Peyer's patch (tissue), 4 donors: ENCODE measurements around the gene ZNRF1. TPM values are rescaled to one million over a fixed set of nuclear protein-coding genes. Genes with fewer than 3 reads are reported as not detected.
"Not testable (repeated sequence)": the region's sequence is repeated elsewhere in the genome, so short reads cannot be mapped to it uniquely, and the experiment has no call there.

Source experiments
- DNase-seq, 3 donors: peaks; one replicate each; pipeline ENCODE4 v3.0.0-alpha.2; 2017 to 2019
- H3K27ac ChIP-seq, 4 donors: fragments of 200-600 bp; sonication (generic); one replicate each; pipeline ENCODE4 v1.5.1; 2016 to 2019
- H3K27me3 ChIP-seq, 2 donors: fragments of 200-600 bp; sonication (generic); one replicate each; pipeline ENCODE4 v1.5.1; 2019
- H3K36me3 ChIP-seq, 3 donors: fragments of 200-600 bp; sonication (generic); one replicate each; pipeline ENCODE4 v1.5.1; 2016 to 2019
- H3K4me1 ChIP-seq, 4 donors: fragments of 200-600 bp; sonication (generic); one replicate each; pipeline ENCODE4 v1.5.1; 2016 to 2019
- H3K4me3 ChIP-seq, 4 donors: fragments of 200-600 bp; sonication (generic); 1 replicate in 3 of 4; 2 replicates in 1 of 4; pipeline ENCODE4 v1.5.1; 2016 to 2019; ENCODE audit warnings: mild to moderate bottlenecking in 1 of 4
- H3K9me3 ChIP-seq, 4 donors: fragments of 200-600 bp; sonication (generic); one replicate each; pipeline ENCODE4 v1.5.1; 2016 to 2019; ENCODE audit warnings: mild to moderate bottlenecking in 1 of 4
- POLR2A ChIP-seq, 2 donors: fragments of 450-650 bp; IDR thresholded peaks; one replicate each; pipeline ENCODE4 v1.5.1; 2017; ENCODE audit warnings: antibody characterized with exemption in 2 of 2, mild to moderate bottlenecking in 2 of 2, moderate library complexity in 2 of 2
- total RNA-seq, 4 donors: library from RNA; depleted of rRNA; stranded (reverse); fragments of >200 nt; gene quantifications; one replicate each; pipeline ENCODE4 v1.1.0, GENCODE V29; 2016
- TF ChIP-seq, protein P1 (sequence below), 6 experiments: fragments of 450-650 bp in 4 of 6; fragments of 200-600 bp in 2 of 6; sonication (generic) in 1 of 6; IDR thresholded peaks; one replicate each; pipeline ENCODE4 v1.5.1; 2017 to 2019; ENCODE audit warnings: antibody characterized with exemption in 6 of 6, mild to moderate bottlenecking in 3 of 6, moderate library complexity in 1 of 6

Gene ZNRF1
- total RNA-seq, 4 donors from 2014 or later = 10.7 to 32.7 (median 16.4) TPM

DNA sequence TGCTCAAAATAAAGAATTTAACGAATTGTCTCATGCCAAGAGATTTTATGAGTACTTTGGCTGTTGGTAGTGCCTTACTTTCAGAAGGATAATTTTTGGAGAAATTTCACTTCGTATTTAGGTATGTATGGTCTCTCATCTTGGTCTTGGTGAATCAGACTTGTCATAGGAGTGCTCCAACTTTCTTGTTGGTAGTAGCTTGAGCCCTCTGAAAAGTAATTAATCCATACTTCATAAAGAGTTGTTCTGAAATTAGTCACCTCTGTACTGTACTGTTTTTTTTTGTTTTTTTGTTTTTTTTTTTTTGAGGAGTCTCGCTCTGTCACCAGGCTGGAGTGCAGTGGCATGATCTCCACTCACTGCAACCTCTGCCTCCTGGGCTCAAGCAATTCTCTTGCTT is 11.6 kb downstream of the ZNRF1 start:
- Histone ChIP-seq H3K27ac (no peak overlapping the region), H3K9me3 (no peaks in the 10 kb centered on the region), H3K27me3 (no peaks in the 10 kb centered on the region), H3K4me3 (no peak overlapping the region), H3K36me3 (no peaks in the 10 kb centered on the region), H3K4me1 (peaks cover 0 to 12% (median 0%) of the 10 kb centered on the region in 4 donors)
- no peak for DNase-seq
- no peak for TF ChIP-seq POLR2A (IDR thresholded peaks at IDR 0.05)
- TF ChIP-seq, protein P1, sequence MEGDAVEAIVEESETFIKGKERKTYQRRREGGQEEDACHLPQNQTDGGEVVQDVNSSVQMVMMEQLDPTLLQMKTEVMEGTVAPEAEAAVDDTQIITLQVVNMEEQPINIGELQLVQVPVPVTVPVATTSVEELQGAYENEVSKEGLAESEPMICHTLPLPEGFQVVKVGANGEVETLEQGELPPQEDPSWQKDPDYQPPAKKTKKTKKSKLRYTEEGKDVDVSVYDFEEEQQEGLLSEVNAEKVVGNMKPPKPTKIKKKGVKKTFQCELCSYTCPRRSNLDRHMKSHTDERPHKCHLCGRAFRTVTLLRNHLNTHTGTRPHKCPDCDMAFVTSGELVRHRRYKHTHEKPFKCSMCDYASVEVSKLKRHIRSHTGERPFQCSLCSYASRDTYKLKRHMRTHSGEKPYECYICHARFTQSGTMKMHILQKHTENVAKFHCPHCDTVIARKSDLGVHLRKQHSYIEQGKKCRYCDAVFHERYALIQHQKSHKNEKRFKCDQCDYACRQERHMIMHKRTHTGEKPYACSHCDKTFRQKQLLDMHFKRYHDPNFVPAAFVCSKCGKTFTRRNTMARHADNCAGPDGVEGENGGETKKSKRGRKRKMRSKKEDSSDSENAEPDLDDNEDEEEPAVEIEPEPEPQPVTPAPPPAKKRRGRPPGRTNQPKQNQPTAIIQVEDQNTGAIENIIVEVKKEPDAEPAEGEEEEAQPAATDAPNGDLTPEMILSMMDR (IDR thresholded peaks at IDR 0.05) = no peak

DNA sequence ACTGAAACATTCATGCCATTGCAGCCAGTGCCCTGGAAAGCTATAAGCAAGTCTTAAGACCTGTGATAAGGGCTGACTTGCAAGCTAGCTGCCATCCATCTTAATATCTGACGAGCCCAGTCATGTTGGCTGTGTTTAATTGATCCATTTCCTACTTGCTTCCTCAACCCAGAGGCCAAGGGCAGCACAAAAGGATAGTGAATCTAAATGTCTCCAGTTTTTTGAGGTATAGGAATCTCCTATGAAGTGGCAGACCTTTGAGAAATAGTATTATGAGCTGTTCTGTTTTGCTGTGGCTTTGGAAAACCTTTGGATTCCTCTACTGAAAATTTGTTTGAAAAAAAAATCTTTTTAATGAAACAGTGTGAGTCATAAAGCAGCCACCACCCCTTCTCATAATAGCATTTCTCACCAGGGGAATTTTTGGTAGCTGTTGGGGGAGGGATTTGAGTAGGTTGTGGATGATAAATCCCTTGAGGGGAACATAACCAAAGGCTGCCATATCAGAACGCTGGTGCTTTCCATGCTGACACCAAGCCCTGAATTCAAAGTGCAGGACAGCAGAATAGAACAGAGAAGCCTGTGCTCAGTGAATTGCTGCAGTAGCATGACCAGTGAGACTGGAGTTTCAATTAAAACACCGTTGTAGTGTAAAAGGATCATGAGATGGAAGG is 12.9 kb downstream of the ZNRF1 start:
- Histone ChIP-seq H3K9me3 (no peaks in the 10 kb centered on the region), H3K4me3 (no peak overlapping the region), H3K27ac (peak overlapping the region; percentile 9 to 72 (median 37)), H3K27me3 (no peaks in the 10 kb centered on the region), H3K4me1 (peaks cover 0 to 12% (median 0%) of the 10 kb centered on the region in 4 donors), H3K36me3 (no peaks in the 10 kb centered on the region)
- no peak for TF ChIP-seq POLR2A (IDR thresholded peaks at IDR 0.05)
- no peak for DNase-seq

DNA sequence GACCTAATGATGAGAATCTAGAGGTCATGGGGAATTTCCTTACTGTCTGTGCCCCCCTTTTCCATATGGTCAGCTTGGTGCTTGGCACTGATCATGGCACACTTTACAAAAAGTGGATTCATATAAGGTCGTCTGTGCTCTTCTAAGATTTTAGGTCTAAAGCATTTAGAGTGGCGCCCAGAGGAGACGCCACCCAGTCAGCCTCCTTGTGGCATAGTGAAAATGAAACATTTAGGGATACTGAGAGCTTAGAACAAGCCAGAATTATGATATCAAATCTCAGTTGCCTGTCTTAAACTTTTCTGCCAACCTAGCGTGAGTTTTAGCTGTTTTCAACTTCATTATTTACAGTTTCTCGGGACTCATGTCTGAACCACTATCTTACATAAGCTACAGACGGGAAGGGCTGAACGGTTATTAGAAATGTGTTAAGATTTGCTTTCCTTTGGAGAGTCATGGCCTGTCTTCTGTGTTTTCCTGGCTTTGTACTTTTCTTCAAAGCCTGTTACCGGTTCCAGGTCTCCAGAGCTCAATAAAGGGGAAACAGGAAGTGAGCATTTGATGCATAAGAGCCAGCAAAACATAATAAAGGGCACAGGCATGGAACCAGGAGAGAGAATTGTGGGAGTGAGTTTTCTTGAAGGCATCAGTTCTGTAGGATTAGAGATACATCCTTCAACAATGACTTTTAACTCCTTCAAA is 13.7 kb downstream of the ZNRF1 start:
- H3K4me1 ChIP-seq = peaks cover 0 to 12% (median 0%) of the 10 kb centered on the region in 4 donors
- no peaks in the 10 kb centered on the region for H3K27me3 ChIP-seq
- no peak for TF ChIP-seq POLR2A (IDR thresholded peaks at IDR 0.05)
- TF ChIP-seq, protein P1 (IDR thresholded peaks at IDR 0.05) = no peak
- H3K4me3 ChIP-seq = no peak overlapping the region
- no peak for DNase-seq
- H3K36me3 ChIP-seq = no peaks in the 10 kb centered on the region
- no peaks in the 10 kb centered on the region for H3K9me3 ChIP-seq
- peak overlapping the region; percentile 9 to 72 (median 37) for H3K27ac ChIP-seq

DNA sequence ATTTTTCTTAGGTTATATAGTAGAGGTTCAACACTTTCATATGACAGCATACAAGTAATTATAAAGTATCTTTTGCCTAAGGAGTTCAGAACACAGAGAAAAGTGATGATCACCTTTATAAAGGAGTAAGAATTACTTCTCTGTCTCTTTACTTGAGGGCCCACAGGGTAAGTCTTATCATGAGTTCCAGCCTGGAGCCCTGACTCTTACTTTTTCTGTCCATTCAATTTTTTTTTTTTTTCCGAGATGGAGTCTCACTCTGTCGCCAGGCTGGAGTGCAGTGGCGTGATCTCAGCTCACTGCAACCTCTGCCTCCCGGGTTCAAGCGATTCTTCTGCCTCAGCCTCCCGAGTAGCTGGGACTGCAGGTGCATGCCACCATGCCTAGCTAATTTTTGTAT is 14.3 kb downstream of the ZNRF1 start:
- Histone ChIP-seq H3K4me1 (peaks cover 0 to 12% (median 0%) of the 10 kb centered on the region in 4 donors), H3K27ac (peak overlapping the region; percentile 9 to 72 (median 37))
- not testable (repeated sequence) for H3K9me3 ChIP-seq, H3K4me3 ChIP-seq, H3K27me3 ChIP-seq, DNase-seq, H3K36me3 ChIP-seq

DNA sequence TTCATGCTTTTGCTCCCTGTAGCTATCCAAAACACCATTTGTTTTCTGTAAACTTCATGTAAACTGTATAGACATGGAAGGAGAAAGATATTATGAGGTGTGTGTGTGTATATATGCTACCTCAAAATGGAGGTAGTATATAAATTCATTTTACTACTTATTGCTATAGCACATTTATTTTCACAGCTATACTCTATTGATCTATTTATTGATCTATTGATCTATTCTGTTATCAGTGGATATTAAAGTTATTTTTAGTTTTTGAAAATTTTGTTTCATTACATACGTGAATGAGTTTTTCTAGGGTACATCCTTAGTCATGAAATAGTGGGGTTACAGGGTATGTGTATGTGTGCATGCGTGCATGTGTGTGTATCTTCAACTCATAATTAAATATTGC is 15.5 kb downstream of the ZNRF1 start:
- no peaks in the 10 kb centered on the region for H3K36me3 ChIP-seq
- no peak overlapping the region for H3K4me3 ChIP-seq
- H3K27me3 ChIP-seq = no peaks in the 10 kb centered on the region
- H3K27ac ChIP-seq = no peak overlapping the region
- peaks cover 0 to 12% (median 0%) of the 10 kb centered on the region in 4 donors for H3K4me1 ChIP-seq
- no peak for DNase-seq
- TF ChIP-seq, protein P1 (IDR thresholded peaks at IDR 0.05) = no peak
- no peak for TF ChIP-seq POLR2A (IDR thresholded peaks at IDR 0.05)
- no peaks in the 10 kb centered on the region for H3K9me3 ChIP-seq

DNA sequence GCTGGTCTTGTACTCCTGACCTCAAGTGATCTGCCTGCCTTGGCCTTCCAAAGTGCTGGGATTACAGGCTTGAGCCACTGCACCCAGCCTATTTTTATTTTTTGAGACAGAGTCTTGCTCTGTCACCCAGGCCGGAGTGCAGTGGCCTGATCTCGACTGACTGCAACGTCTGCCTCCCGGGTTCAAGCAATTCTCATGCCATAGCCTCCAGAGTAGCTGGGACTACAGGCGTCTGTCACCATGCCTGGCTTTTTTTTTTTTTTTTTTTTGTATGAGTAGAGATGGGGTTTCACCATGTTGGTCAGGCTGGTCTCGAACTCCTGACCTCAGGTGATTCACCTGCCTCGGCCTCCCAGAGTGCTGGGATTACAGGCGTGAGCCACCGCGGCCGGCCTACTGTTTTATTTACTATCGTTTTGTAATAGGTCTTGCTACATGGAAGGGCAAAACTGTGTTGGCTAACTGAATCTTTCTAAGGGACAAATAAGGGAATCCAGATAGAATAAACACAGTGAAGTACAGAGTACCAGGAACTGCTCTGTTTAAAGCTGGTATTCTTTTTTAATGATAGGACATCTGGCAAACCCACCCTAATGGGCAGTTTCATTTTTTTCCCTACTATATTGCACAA is 17.7 kb downstream of the ZNRF1 start:
- H3K36me3 ChIP-seq, H3K9me3 ChIP-seq, H3K27ac ChIP-seq, DNase-seq, H3K4me1 ChIP-seq, H3K4me3 ChIP-seq, H3K27me3 ChIP-seq: not testable (repeated sequence)
